Measurements from ENCODE around the gene C10orf95. TPM values are rescaled to one million over a fixed set of nuclear protein-coding genes. Genes with fewer than 3 reads are reported as not detected.

Gene C10orf95
- total and polyA plus RNA-seq, 2 experiments from 2014 or later: not detected

GRCh38 chr10:102493771-102494170, 42.4 kb upstream of the C10orf95 start:
- Histone ChIP-seq H3K9me2 (ENCODE audit: insufficient read depth) (no peaks in the 10 kb centered on the region), H3K9ac (0 out of 2 replicates have a peak overlapping the region, but pooled peaks have one; percentile 27), H3K79me2 (ENCODE audit: insufficient read depth) (peaks cover 100% of the 10 kb centered on the region), H3F3A (ENCODE audit: insufficient read depth) (no peaks in the 10 kb centered on the region), H3K27me3 (replicated peaks; ENCODE audit: insufficient read depth) (no peaks in the 10 kb centered on the region), H3K9me3 (ENCODE audit: low read depth) (no peaks in the 10 kb centered on the region), H3K36me3 (ENCODE audit: low read depth) (peaks cover 3% of the 10 kb centered on the region), H3K4me2 (ENCODE audit: unreplicated experiment) (no peak overlapping the region), H2AFZ (no peak overlapping the region), H3K27ac (no peak overlapping the region), H4K20me1 (ENCODE audit: insufficient read depth) (peaks cover 6% of the 10 kb centered on the region; the same call in 1 of the 2 replicates), H3K4me3 (no peak overlapping the region), H3K4me1 (ENCODE audit: insufficient read depth) (peaks cover 7% of the 10 kb centered on the region)
- WGBS, 2 experiments (ENCODE audit: low coverage in 1 of 2, low lambda C conversion rate in 2 of 2, missing lambda C conversion rate in 2 of 2): 97 to 98% methylated on average over 2 of the region's 2 CpGs
- TF ChIP-seq EZH2phosphoT487 (IDR thresholded peaks at IDR 0.05; ENCODE audit: insufficient read depth, low read depth) (no peak), EZH2 (IDR thresholded peaks at IDR 0.05; ENCODE audit: insufficient read depth, poor library complexity, severe bottlenecking) (no peak)
- in situ Hi-C loops (cut with MboI): no loop called here
- DNase-seq: no peak

- peaks cover 97% of the 10 kb centered on the region for H3K79me2 ChIP-seq (ENCODE audit: insufficient read depth)
- H3K9me3 ChIP-seq (ENCODE audit: low read depth): no peaks in the 10 kb centered on the region
- no peaks in the 10 kb centered on the region for H3K9me2 ChIP-seq (ENCODE audit: insufficient read depth)
- no peaks in the 10 kb centered on the region for H4K20me1 ChIP-seq (ENCODE audit: insufficient read depth)
- no peak overlapping the region for H3K4me2 ChIP-seq (ENCODE audit: unreplicated experiment)
- peaks cover 8% of the 10 kb centered on the region for H3K36me3 ChIP-seq (ENCODE audit: low read depth)
- TF ChIP-seq EZH2 (IDR thresholded peaks at IDR 0.05; ENCODE audit: insufficient read depth, poor library complexity, severe bottlenecking): no peak
- H3K4me1 ChIP-seq (ENCODE audit: insufficient read depth): peaks cover 7% of the 10 kb centered on the region
- DNase-seq: peak; percentile 52
- no peaks in the 10 kb centered on the region for H3K27me3 ChIP-seq (replicated peaks; ENCODE audit: insufficient read depth)
- in situ Hi-C loops (cut with MboI): no loop called here
- WGBS, 2 experiments (ENCODE audit: low coverage in 1 of 2, low lambda C conversion rate in 2 of 2, missing lambda C conversion rate in 2 of 2): 24 to 29% methylated on average over 2 of the region's 2 CpGs
- peak overlapping the region; percentile 15; the same call in 1 of the 2 replicates for H3K27ac ChIP-seq
- no peak overlapping the region for H3K4me3 ChIP-seq
- H3F3A ChIP-seq (ENCODE audit: insufficient read depth): no peaks in the 10 kb centered on the region
- no peak overlapping the region for H2AFZ ChIP-seq
- peak overlapping the region; percentile 27; the same call in 1 of the 2 replicates for H3K9ac ChIP-seq
Measured at GRCh38 chr10:102492983-102493382, 41.6 kb upstream of the C10orf95 start.

- 90% methylated on average over 6 to 7 of the region's 7 CpGs for WGBS, 2 experiments (ENCODE audit: low coverage in 1 of 2, low lambda C conversion rate in 2 of 2, missing lambda C conversion rate in 2 of 2)
- Histone ChIP-seq H3K4me1 (ENCODE audit: insufficient read depth) (peaks cover 7% of the 10 kb centered on the region), H3K79me2 (ENCODE audit: insufficient read depth) (peaks cover 91% of the 10 kb centered on the region), H3K27me3 (replicated peaks; ENCODE audit: insufficient read depth) (no peaks in the 10 kb centered on the region), H3K4me3 (no peak overlapping the region), H4K20me1 (ENCODE audit: insufficient read depth) (no peaks in the 10 kb centered on the region), H3K9me2 (ENCODE audit: insufficient read depth) (no peaks in the 10 kb centered on the region), H3F3A (ENCODE audit: insufficient read depth) (no peaks in the 10 kb centered on the region), H3K9me3 (ENCODE audit: low read depth) (no peaks in the 10 kb centered on the region), H3K27ac (no peak overlapping the region), H3K36me3 (ENCODE audit: low read depth) (peaks cover 12% of the 10 kb centered on the region), H3K4me2 (ENCODE audit: unreplicated experiment) (no peak overlapping the region), H3K9ac (no peak overlapping the region), H2AFZ (no peak overlapping the region)
- no peak for DNase-seq
- TF ChIP-seq EZH2phosphoT487 (IDR thresholded peaks at IDR 0.05; ENCODE audit: insufficient read depth, low read depth) (no peak), EZH2 (IDR thresholded peaks at IDR 0.05; ENCODE audit: insufficient read depth, poor library complexity, severe bottlenecking) (no peak)
- in situ Hi-C loops (cut with MboI): no loop called here
Measured at GRCh38 chr10:102492344-102492939, 41.1 kb upstream of the C10orf95 start.

- no peaks in the 10 kb centered on the region for H4K20me1 ChIP-seq (ENCODE audit: insufficient read depth)
- peaks cover 18% of the 10 kb centered on the region for H3K36me3 ChIP-seq (ENCODE audit: low read depth)
- H3K9me3 ChIP-seq (ENCODE audit: low read depth): no peaks in the 10 kb centered on the region
- H3K4me1 ChIP-seq (ENCODE audit: insufficient read depth): peaks cover 7% of the 10 kb centered on the region
- in situ Hi-C loops (cut with MboI): no loop called here
- no peaks in the 10 kb centered on the region for H3F3A ChIP-seq (ENCODE audit: insufficient read depth)
- no peak overlapping the region for H3K9ac ChIP-seq
- no peaks in the 10 kb centered on the region for H3K9me2 ChIP-seq (ENCODE audit: insufficient read depth)
- no peak overlapping the region for H3K4me2 ChIP-seq (ENCODE audit: unreplicated experiment)
- no peaks in the 10 kb centered on the region for H3K27me3 ChIP-seq (replicated peaks; ENCODE audit: insufficient read depth)
- H2AFZ ChIP-seq: no peak overlapping the region
- no peak for DNase-seq
- H3K79me2 ChIP-seq (ENCODE audit: insufficient read depth): peaks cover 78% of the 10 kb centered on the region
- TF ChIP-seq EZH2phosphoT487 (IDR thresholded peaks at IDR 0.05; ENCODE audit: insufficient read depth, low read depth) (no peak), EZH2 (IDR thresholded peaks at IDR 0.05; ENCODE audit: insufficient read depth, poor library complexity, severe bottlenecking) (no peak)
- WGBS, 2 experiments (ENCODE audit: low coverage in 1 of 2, low lambda C conversion rate in 2 of 2, missing lambda C conversion rate in 2 of 2): 67 to 78% methylated on average over 4 of the region's 4 CpGs
- no peak overlapping the region for H3K27ac ChIP-seq
- H3K4me3 ChIP-seq: no peak overlapping the region
Measured at GRCh38 chr10:102491136-102491535, 39.8 kb upstream of the C10orf95 start.
